Measurements from ENCODE around the gene STK35.

The STK35 gene

GRCh38 chr20:2101057-2101864, at the start of gene STK35:
STK35 (plus strand) TSS chr20:2101827; CDS start chr20:2101882, 55 bp downstream.
- H3K4me3 ChIP-seq (ENCODE audit: control insufficient read depth, low read depth, low read length): peak within 1 kb of the TSS; percentile 87
- no peak for TF ChIP-seq CTCF (conservative IDR thresholded peaks at IDR 0.05; ENCODE audit: control insufficient read depth, insufficient read depth, low read depth, low read length)
- no peak for DNase-seq (ENCODE audit: low read depth)

- DNase-seq (ENCODE audit: low read depth): no peak
- H3K4me3 ChIP-seq (ENCODE audit: control insufficient read depth, low read depth, low read length): no peak overlapping the region
- TF ChIP-seq CTCF (conservative IDR thresholded peaks at IDR 0.05; ENCODE audit: control insufficient read depth, insufficient read depth, low read depth, low read length): no peak
Observed at GRCh38 chr20:2051946-2052345, 49.7 kb upstream of the STK35 start.

GRCh38 chr20:2052741-2053140, 48.9 kb upstream of the STK35 start:
- DNase-seq (ENCODE audit: low read depth): no peak
- TF ChIP-seq CTCF (conservative IDR thresholded peaks at IDR 0.05; ENCODE audit: control insufficient read depth, insufficient read depth, low read depth, low read length): no peak
- no peak overlapping the region for H3K4me3 ChIP-seq (ENCODE audit: control insufficient read depth, low read depth, low read length)

- TF ChIP-seq CTCF (conservative IDR thresholded peaks at IDR 0.05; ENCODE audit: control insufficient read depth, insufficient read depth, low read depth, low read length): no peak
- H3K4me3 ChIP-seq (ENCODE audit: control insufficient read depth, low read depth, low read length): no peak overlapping the region
- DNase-seq (ENCODE audit: low read depth): no peak
Observed at GRCh38 chr20:2053615-2054014, 48.0 kb upstream of the STK35 start.

GRCh38 chr20:2054911-2055310, 46.7 kb upstream of the STK35 start:
- no peak for TF ChIP-seq CTCF (conservative IDR thresholded peaks at IDR 0.05; ENCODE audit: control insufficient read depth, insufficient read depth, low read depth, low read length)
- DNase-seq (ENCODE audit: low read depth): no peak
- no peak overlapping the region for H3K4me3 ChIP-seq (ENCODE audit: control insufficient read depth, low read depth, low read length)

- no peak overlapping the region for H3K4me3 ChIP-seq (ENCODE audit: control insufficient read depth, low read depth, low read length)
- DNase-seq (ENCODE audit: low read depth): no peak
- TF ChIP-seq CTCF (conservative IDR thresholded peaks at IDR 0.05; ENCODE audit: control insufficient read depth, insufficient read depth, low read depth, low read length): no peak
Observed at GRCh38 chr20:2059411-2059810, 42.2 kb upstream of the STK35 start.

All from fibroblast of mammary gland (primary cell).